Endothelial cell (in vitro differentiated cells): ENCODE measurements around the gene NME7. TPM values are rescaled to one million over a fixed set of nuclear protein-coding genes. Genes with fewer than 3 reads are reported as not detected.

Experiments
- DNase-seq: peaks from one replicate; pipeline ENCODE4 v3.0.0; 2021; ENCODE audit warnings: low spot score
- H3K27ac Mint-ChIP-seq: one replicate; pipeline ENCODE4 v1.8.0; 2021; ENCODE audit warnings: mixed read lengths, inconsistent platforms; ENCODE audit not compliant: unreplicated experiment
- H3K27me3 Mint-ChIP-seq: one replicate; pipeline ENCODE4 v1.8.0; 2021; ENCODE audit warnings: mild to moderate bottlenecking, moderate library complexity, mixed read lengths, inconsistent platforms; ENCODE audit not compliant: unreplicated experiment
- H3K36me3 Mint-ChIP-seq: one replicate; pipeline ENCODE4 v1.8.0; 2021; ENCODE audit warnings: mild to moderate bottlenecking, low read depth, mixed read lengths, inconsistent platforms; ENCODE audit not compliant: unreplicated experiment
- H3K4me1 Mint-ChIP-seq: one replicate; pipeline ENCODE4 v1.8.0; 2021; ENCODE audit warnings: mild to moderate bottlenecking, mixed read lengths, inconsistent platforms; ENCODE audit not compliant: unreplicated experiment
- H3K4me3 Mint-ChIP-seq: one replicate; pipeline ENCODE4 v1.8.0; 2021; ENCODE audit warnings: mild to moderate bottlenecking, mixed read lengths, inconsistent platforms; ENCODE audit not compliant: unreplicated experiment
- H3K9me3 Mint-ChIP-seq: one replicate; pipeline ENCODE4 v1.8.0; 2021; ENCODE audit warnings: mixed read lengths, inconsistent platforms; ENCODE audit not compliant: unreplicated experiment
- total RNA-seq: library from RNA; stranded (reverse); fragmentation: NEBNext Ultra II Directional; extraction: Animal tissue kit (Norgen Biotek cat#: 25700); gene quantifications from one replicate; pipeline ENCODE4 v1.2.1, GENCODE V29; 2021; ENCODE audit not compliant: unreplicated experiment
- TF ChIP-seq, protein P1 (sequence below): fragments of 200-600 bp; sonication (generic); IDR thresholded peaks from one replicate; pipeline ENCODE4 v1.5.0; 2021; ENCODE audit warnings: antibody characterized with exemption; ENCODE audit not compliant: unreplicated experiment

The NME7 gene
- total RNA-seq, 1 donor from 2014 or later = 18.9 TPM

DNA sequence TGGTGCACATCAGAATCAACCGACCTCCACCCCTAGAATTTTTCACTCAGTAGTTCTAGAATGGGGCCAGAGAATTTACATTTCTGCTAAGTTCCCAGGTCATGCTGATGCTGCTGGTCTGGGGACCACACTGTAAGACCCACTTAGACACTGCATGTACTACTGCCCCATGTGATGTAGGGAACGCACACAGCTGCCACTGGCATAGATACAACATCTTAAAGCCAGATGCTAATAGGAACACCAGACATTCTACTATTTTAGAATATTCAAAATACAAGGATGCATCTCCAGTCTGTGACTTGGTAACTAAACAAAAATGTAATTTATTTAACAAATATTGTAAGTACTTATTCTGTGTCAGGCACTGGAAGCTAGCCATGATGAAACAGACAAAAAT, 275.2 kb downstream of the NME7 start:
- H3K4me3 Mint-ChIP-seq = no peak overlapping the region
- H3K9me3 Mint-ChIP-seq = no peaks in the 10 kb centered on the region
- no peaks in the 10 kb centered on the region for H3K27me3 Mint-ChIP-seq
- TF ChIP-seq, protein P1, sequence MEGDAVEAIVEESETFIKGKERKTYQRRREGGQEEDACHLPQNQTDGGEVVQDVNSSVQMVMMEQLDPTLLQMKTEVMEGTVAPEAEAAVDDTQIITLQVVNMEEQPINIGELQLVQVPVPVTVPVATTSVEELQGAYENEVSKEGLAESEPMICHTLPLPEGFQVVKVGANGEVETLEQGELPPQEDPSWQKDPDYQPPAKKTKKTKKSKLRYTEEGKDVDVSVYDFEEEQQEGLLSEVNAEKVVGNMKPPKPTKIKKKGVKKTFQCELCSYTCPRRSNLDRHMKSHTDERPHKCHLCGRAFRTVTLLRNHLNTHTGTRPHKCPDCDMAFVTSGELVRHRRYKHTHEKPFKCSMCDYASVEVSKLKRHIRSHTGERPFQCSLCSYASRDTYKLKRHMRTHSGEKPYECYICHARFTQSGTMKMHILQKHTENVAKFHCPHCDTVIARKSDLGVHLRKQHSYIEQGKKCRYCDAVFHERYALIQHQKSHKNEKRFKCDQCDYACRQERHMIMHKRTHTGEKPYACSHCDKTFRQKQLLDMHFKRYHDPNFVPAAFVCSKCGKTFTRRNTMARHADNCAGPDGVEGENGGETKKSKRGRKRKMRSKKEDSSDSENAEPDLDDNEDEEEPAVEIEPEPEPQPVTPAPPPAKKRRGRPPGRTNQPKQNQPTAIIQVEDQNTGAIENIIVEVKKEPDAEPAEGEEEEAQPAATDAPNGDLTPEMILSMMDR = no peak
- no peaks in the 10 kb centered on the region for H3K36me3 Mint-ChIP-seq
- no peak overlapping the region for H3K27ac Mint-ChIP-seq
- DNase-seq = no peak
- H3K4me1 Mint-ChIP-seq = peaks cover 14% of the 10 kb centered on the region

DNA sequence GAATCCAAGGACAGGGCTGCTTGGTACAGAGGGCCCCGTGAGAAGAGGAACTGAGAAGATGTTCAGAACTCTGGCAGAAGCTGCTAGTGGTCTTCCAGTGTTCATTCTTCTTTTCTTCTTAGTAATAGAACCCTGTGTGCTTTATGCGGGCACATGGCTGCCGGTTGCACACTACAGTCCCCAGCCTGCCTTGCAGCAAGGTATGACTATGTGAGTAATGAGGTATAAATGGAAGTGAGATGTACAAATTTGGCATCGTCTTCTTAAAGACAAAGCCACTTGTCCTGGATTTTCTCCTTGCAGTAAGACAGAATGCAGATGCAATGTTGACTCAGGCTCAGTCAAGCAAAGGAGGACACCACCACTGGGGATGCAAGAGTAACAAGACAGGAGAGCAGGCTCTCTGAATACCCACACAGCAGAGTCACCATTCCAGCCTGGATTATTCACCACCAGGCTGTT, 276.1 kb downstream of the NME7 start:
- Mint-ChIP-seq H3K36me3 (no peaks in the 10 kb centered on the region), H3K4me1 (peaks cover 14% of the 10 kb centered on the region), H3K9me3 (no peaks in the 10 kb centered on the region), H3K27me3 (no peaks in the 10 kb centered on the region), H3K27ac (no peak overlapping the region), H3K4me3 (no peak overlapping the region)
- no peak for DNase-seq
- TF ChIP-seq, protein P1 = no peak

DNA sequence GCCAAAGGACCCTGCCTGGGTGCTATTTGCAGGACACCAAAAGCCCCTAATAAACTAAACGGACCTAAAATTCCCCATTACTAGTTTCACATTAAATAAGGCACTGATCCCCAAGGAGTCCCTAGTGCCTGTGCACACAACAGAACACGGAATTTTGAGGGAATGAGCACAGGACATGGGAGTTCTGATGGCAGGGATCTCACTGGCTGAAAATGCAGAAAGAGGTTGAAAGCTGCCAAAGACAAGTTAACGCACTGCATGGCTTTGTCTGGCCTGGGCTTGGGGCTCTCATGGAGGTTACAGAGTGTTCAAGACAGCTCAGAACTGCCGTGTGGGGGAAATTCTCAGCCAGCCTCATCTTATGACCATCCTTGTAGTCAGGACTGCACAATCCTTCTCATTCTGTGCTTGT, 276.7 kb downstream of the NME7 start:
- TF ChIP-seq, protein P1 = no peak
- Mint-ChIP-seq H3K4me1 (peaks cover 14% of the 10 kb centered on the region), H3K4me3 (no peak overlapping the region), H3K27ac (no peak overlapping the region), H3K27me3 (no peaks in the 10 kb centered on the region), H3K9me3 (no peaks in the 10 kb centered on the region), H3K36me3 (no peaks in the 10 kb centered on the region)
- no peak for DNase-seq

DNA sequence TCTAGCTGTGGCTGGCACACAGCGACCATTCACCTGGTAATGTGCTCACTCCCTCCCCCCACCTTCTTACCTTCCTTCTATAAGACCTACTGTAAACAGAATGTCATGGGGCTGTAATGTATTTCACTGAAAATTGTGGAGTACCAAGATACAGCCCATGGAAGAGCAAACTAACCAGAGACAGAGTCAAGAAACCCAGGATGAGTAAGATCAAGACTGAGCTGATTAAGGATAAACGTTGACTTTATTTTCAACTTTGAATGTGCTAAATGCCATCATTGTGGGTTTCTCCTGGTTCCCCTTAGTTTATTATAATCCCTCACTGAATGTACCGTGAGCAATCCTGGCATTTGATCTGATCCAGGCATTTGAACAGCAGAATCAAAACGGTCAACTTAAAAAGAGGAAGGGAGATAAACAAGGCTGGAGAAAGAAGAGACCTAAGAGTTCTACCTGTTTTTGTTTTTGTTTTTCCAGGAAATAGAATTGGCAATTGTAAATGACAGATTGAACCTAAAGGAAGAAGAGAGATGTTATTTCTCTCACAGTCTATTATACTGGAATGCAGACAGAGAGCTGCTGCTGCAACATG, 277.2 kb downstream of the NME7 start:
- TF ChIP-seq, protein P1 = no peak
- peaks cover 14% of the 10 kb centered on the region for H3K4me1 Mint-ChIP-seq
- no peaks in the 10 kb centered on the region for H3K9me3 Mint-ChIP-seq
- H3K4me3 Mint-ChIP-seq = no peak overlapping the region
- no peak for DNase-seq
- peaks cover under 1% of the 10 kb centered on the region for H3K27me3 Mint-ChIP-seq
- no peaks in the 10 kb centered on the region for H3K36me3 Mint-ChIP-seq
- H3K27ac Mint-ChIP-seq = no peak overlapping the region

DNA sequence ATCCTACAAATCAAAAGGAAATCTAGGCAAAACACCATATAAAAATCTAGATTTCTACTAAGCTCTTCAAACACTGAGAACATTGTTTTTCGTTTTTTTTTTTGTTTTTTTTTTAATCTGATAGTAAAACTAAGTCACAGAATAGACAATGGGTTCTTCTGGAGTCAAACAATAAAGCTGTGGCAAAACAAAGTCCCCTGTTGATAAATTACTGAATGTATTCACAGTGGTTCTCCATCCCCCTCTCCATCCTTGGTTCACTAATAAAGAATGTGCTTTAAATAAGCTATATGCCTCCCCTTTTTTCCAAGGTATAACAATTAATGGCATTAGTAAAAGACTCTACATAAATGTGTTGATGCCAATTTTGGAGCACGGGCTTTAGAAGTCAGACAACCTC, 277.8 kb downstream of the NME7 start:
- H3K4me3 Mint-ChIP-seq = no peak overlapping the region
- H3K36me3 Mint-ChIP-seq = no peaks in the 10 kb centered on the region
- H3K27ac Mint-ChIP-seq = no peak overlapping the region
- DNase-seq = no peak
- H3K27me3 Mint-ChIP-seq = peaks cover 3% of the 10 kb centered on the region
- peaks cover 14% of the 10 kb centered on the region for H3K4me1 Mint-ChIP-seq
- TF ChIP-seq, protein P1 = no peak
- H3K9me3 Mint-ChIP-seq = no peaks in the 10 kb centered on the region
